ENCODE data around the gene THEM5.

THEM5 gene

GRCh38 chr1:151838222-151839081 is 15.1 kb downstream of the THEM5 start:
- DNase-seq = no peak

GRCh38 chr1:151837884-151838221 is 15.7 kb downstream of the THEM5 start:
- DNase-seq = no peak

GRCh38 chr1:151837197-151837596 is 16.3 kb downstream of the THEM5 start:
- DNase-seq = no peak

- DNase-seq = no peak
These were observed 17.9 kb downstream of the THEM5 start for GRCh38 chr1:151835596-151835995.

- DNase-seq = no peak
These were observed 19.3 kb downstream of the THEM5 start for GRCh38 chr1:151834239-151834638.

- DNase-seq = no peak
These were observed 20.2 kb downstream of the THEM5 start for GRCh38 chr1:151833172-151833900.

- peak; percentile 48 for DNase-seq
These were observed 21.1 kb downstream of the THEM5 start for GRCh38 chr1:151832318-151832980.

- DNase-seq = no peak
These were observed 21.9 kb downstream of the THEM5 start, which contains the start of gene RORC for GRCh38 chr1:151831605-151832004. RORC (minus strand) TSS chr1:151831802; CDS start chr1:151831764, 38 bp downstream.

GRCh38 chr1:151831256-151831591 is 22.3 kb downstream of the THEM5 start:
- no peak for DNase-seq

GRCh38 chr1:151830055-151830454 is 23.5 kb downstream of the THEM5 start:
- DNase-seq = no peak

- DNase-seq = no peak
These were observed 24.0 kb downstream of the THEM5 start for GRCh38 chr1:151829352-151830046.

- no peak for DNase-seq
These were observed 24.6 kb downstream of the THEM5 start for GRCh38 chr1:151828921-151829320.

- no peak for DNase-seq
These were observed 25.7 kb downstream of the THEM5 start for GRCh38 chr1:151827853-151828252.

- DNase-seq = no peak
These were observed 27.5 kb downstream of the THEM5 start for GRCh38 chr1:151825751-151826660.

- DNase-seq = no peak
These were observed 28.3 kb downstream of the THEM5 start for GRCh38 chr1:151825204-151825603.

- DNase-seq = no peak
These were observed 30.3 kb downstream of the THEM5 start for GRCh38 chr1:151823175-151823574.

- DNase-seq = no peak
These were observed 31.1 kb downstream of the THEM5 start for GRCh38 chr1:151822404-151822803.

GRCh38 chr1:151820940-151821339 is 32.6 kb downstream of the THEM5 start:
- peak; percentile 32 for DNase-seq

GRCh38 chr1:151819976-151820623 is 33.4 kb downstream of the THEM5 start:
- DNase-seq = no peak

- no peak for DNase-seq
These were observed 34.2 kb downstream of the THEM5 start for GRCh38 chr1:151819227-151819835.

- DNase-seq = no peak
These were observed 36.2 kb downstream of the THEM5 start for GRCh38 chr1:151817353-151817730.

Measured in NCI-H187 treated with DMSO at 0.1 percent for 48 hours (cell line).